ENCODE measurements around the gene RAB33B. TPM values are rescaled to one million over a fixed set of nuclear protein-coding genes. Genes with fewer than 3 reads are reported as not detected.
"Not testable (repeated sequence)": the region's sequence is repeated elsewhere in the genome, so short reads cannot be mapped to it uniquely, and the experiment has no call there.

The RAB33B gene
- total RNA-seq (1 to 10 TPM; 4.0 to 7.5 (median 4.7) TPM), polyA plus RNA-seq (1 to 10 TPM; 2.4 to 5.0 TPM)

- H3K9me3 ChIP-seq = no peaks in the 10 kb centered on the region
- DNase-seq (peak in 1 of 6 donors; percentile 53), ATAC-seq (peak; percentile 4 to 9 (median 7)), FAIRE-seq (no peak)
- H3K27ac ChIP-seq = peak within 1 kb of the TSS; percentile 93 to 99 (median 98)
- TF ChIP-seq, protein P1, sequence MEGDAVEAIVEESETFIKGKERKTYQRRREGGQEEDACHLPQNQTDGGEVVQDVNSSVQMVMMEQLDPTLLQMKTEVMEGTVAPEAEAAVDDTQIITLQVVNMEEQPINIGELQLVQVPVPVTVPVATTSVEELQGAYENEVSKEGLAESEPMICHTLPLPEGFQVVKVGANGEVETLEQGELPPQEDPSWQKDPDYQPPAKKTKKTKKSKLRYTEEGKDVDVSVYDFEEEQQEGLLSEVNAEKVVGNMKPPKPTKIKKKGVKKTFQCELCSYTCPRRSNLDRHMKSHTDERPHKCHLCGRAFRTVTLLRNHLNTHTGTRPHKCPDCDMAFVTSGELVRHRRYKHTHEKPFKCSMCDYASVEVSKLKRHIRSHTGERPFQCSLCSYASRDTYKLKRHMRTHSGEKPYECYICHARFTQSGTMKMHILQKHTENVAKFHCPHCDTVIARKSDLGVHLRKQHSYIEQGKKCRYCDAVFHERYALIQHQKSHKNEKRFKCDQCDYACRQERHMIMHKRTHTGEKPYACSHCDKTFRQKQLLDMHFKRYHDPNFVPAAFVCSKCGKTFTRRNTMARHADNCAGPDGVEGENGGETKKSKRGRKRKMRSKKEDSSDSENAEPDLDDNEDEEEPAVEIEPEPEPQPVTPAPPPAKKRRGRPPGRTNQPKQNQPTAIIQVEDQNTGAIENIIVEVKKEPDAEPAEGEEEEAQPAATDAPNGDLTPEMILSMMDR (IDR thresholded peaks at IDR 0.05) = no peak
- H3K4me3 ChIP-seq = peak within 1 kb of the TSS; percentile 67 to 88 (median 80)
- peaks cover 5 to 30% (median 26%) of the 10 kb centered on the region in 3 donors for H3K4me1 ChIP-seq
- H3K27me3 ChIP-seq = no peaks in the 10 kb centered on the region
- no peaks in the 10 kb centered on the region for H3K36me3 ChIP-seq
- intact Hi-C loops (cut with DNase I) = no loop called here
- 0 to 1% methylated on average over 46 of the region's 46 CpGs for WGBS, 2 donors
Measured at GRCh38 chr4:139454111-139455045, at the start of gene RAB33B. Gene RAB33B, plus strand, starts transcription at chr4:139454121. Its CDS starts 75 bp downstream, at chr4:139454196.

GRCh38 chr4:139410312-139410711 is 43.6 kb upstream of the RAB33B start:
- no peak for DNase-seq
- no peak overlapping the region for H3K27ac ChIP-seq
- FAIRE-seq = no peak
- no peaks in the 10 kb centered on the region for H3K4me1 ChIP-seq
- no peaks in the 10 kb centered on the region for H3K9me3 ChIP-seq
- TF ChIP-seq, protein P1 (IDR thresholded peaks at IDR 0.05) = no peak
- intact Hi-C loops (cut with DNase I) = no loop called here
- no peaks in the 10 kb centered on the region for H3K36me3 ChIP-seq
- no peak overlapping the region for H3K4me3 ChIP-seq
- ATAC-seq = no peak
- no peaks in the 10 kb centered on the region for H3K27me3 ChIP-seq

- H3K9me3 ChIP-seq; intact Hi-C loops (cut with DNase I); DNase-seq; H3K4me1 ChIP-seq; H3K27ac ChIP-seq; ATAC-seq; H3K27me3 ChIP-seq; H3K4me3 ChIP-seq; FAIRE-seq; H3K36me3 ChIP-seq: not testable (repeated sequence)
- 96 to 97% methylated on average over 8 of the region's 8 CpGs for WGBS, 2 donors
Measured at GRCh38 chr4:139414671-139415210, 39.2 kb upstream of the RAB33B start.

- TF ChIP-seq, protein P1 (IDR thresholded peaks at IDR 0.05) = peak; percentile 44 to 58 (median 48)
- ATAC-seq (peak; percentile 58 to 71 (median 66)), FAIRE-seq (peak; percentile 96), DNase-seq (no peak)
- Histone ChIP-seq H3K9me3 (no peaks in the 10 kb centered on the region), H3K27me3 (no peaks in the 10 kb centered on the region), H3K27ac (no peak overlapping the region), H3K4me1 (no peaks in the 10 kb centered on the region), H3K4me3 (no peak overlapping the region), H3K36me3 (no peaks in the 10 kb centered on the region)
- WGBS, 2 donors = 80 to 84% methylated on average over 2 of the region's 2 CpGs
- intact Hi-C loops (cut with DNase I) = no loop called here
Measured at GRCh38 chr4:139416073-139416673, 37.7 kb upstream of the RAB33B start.

DNA sequence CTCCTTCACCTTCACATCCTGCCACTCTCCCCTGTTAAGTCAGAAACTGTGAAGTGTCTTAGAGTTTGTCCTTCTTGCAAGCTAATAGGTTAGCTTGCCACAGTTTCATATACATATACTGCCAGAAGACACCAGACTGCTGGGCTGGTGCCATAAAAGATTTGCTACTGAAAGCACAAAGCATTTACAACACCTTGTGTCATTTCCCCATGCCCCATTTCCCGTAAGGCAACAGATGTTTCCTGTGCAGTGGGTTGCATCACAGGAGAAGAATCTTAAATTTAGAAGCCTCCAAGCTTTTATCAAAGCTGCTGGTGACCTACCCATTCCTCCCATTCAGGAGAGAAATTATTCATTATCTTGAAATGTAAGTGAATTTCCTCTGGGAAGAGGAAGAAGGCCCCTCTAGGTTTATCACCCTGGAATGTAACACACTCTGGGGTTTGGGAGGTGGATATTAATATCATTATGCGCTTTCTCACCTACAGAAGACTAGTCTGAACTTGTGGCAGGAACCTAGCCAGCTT is 34.5 kb upstream of the RAB33B start:
- DNase-seq (peak in 1 of 6 donors; percentile 31), FAIRE-seq (no peak), ATAC-seq (peak in 3 of 4 donors; percentile 38 to 84 (median 47))
- TF ChIP-seq, protein P1 (IDR thresholded peaks at IDR 0.05) = no peak
- Histone ChIP-seq H3K27me3 (no peaks in the 10 kb centered on the region), H3K27ac (peak overlapping the region in 1 of 4 donors; percentile 12), H3K4me3 (no peak overlapping the region), H3K4me1 (no peaks in the 10 kb centered on the region), H3K9me3 (no peaks in the 10 kb centered on the region), H3K36me3 (no peaks in the 10 kb centered on the region)
- 88 to 91% methylated on average over 2 of the region's 2 CpGs for WGBS, 2 donors
- intact Hi-C loops (cut with DNase I) = no loop called here

Data from pancreas (tissue), 10 donors.